Activated T-cell treated with anti-CD3 and anti-CD28 coated beads for 4 hours (primary cell): Measurements from ENCODE around the gene PPM1K.
"Not testable (repeated sequence)": the region's sequence is repeated elsewhere in the genome, so short reads cannot be mapped to it uniquely, and the experiment has no call there.

ENCODE experiments used
- DNase-seq: peaks from one replicate; pipeline ENCODE4 v3.0.0-alpha.2; 2020

The PPM1K gene

DNA sequence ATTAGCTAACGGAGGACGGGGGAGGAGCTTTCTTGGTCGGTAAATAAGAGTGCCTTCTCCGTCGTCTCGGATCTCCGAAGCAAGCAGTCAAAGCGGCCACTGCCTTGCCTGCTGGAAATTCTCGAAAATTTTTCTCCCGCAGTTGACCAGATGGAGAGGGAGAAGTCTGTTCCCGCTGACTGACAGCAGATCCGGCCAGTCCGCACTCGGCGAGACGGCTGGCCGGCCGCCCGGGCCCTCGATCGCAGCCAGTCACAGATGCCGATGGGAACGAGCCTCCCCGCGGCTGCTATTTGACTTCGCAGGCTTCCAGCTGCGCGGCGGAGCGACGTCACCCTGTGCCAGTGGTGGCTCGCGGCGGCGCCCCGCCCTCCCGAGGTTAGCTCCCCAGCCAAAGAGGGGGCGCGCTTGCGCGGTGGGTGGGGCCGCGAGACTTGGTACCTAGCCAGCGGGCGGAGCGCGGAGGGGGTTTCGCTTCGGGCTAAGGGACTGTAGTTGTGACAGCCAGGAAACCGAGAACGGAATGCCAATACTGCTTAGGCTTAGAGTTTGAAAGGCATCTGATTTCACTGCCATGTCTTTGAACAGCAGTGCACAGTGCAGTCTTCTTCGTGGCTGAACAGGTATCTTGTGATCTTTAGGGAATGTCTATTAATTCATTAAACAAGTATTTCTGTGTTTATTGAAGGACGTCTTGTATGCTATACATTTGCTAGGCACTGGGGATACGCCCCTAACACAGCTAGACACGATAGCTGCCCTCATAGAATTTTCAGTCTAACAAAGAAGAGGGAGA lies at the start of gene PPM1K:
Gene PPM1K (minus strand): TSS at position 123 of the 796 bp plus-strand sequence. CDS start 5,978 bp downstream, outside the sequence.
- peak; percentile 97 for DNase-seq

DNA sequence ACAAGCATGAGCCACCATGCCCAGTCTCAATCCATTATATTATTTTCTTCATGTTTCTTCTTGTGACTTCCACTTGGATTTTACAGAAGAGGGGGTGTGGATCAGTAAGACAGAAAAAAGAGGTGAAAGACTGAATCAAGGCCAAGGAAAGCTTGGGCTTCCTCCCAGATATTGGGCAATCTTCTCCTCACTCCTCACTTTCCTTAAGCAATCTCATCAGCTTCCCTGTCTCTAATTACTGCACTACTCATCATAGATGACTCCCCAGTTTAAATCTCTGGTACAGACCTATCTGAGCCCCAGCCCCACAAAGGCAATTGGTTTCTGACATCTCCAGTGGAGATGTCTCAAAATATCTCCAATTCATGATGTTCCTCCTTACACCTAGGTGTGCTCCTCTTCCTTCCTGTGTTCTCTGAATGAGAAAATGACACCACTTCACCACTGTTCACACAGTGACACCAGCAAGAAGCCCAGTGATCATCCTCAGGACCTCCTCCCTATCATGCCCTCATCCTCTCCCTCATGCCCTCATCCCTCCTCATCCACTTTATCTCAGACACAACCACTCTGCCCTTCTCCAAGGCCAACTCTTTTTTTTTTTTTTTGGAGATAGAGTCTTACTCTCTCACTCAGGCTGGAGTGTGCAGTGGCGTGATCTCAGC lies 49.5 kb upstream of the PPM1K start:
- DNase-seq: no peak

DNA sequence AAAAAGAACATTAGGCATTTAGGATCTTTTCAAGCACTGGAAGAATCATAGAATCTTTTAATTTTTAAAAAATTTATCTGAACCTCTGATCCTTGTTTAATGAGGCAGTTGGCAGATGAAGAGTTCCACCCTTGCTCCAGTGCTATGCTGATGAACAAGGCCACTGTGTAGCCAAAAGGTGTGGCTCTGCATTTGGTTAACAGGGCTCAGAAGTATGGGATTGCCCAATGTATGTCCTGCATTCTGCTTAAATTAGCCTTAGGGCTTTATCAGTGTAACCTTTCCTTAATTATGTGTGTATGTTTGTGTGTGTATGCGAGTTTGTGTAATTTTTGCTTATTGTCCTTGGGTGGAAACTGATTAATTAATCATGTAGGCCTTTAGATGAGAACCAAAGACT lies 43.3 kb upstream of the PPM1K start:
- DNase-seq: no peak

GRCh38 chr4:88320780-88321373 lies 36.5 kb upstream of the PPM1K start:
- peak; percentile 1 for DNase-seq

DNA sequence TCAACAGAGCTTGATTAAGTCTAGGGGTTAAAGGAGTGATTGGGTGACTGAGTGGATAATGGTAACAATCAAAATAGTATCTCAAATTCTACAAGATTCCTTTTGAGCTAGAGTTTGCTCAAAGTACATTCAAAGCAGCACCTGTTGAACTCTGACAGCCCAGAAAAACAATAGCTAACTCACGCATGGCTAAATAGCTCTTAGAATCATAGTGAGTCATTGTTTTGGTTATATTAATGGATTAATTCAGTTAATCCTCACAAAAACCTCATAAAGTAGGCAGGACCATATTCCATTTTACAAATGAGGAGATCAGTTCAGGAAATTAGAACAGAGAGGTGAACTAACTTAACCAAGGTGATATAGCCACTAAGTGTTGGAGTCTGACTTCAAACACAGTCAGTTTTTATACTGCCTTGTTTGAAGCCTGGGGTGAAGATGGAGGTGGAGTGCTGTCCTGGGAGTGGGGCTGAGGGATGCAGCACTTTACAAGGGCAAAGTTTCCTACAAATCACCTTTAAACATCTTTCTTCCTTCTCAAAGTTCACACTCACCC lies 35.9 kb upstream of the PPM1K start:
- no peak for DNase-seq

- no peak for DNase-seq
Observed at GRCh38 chr4:88318751-88319350, 34.5 kb upstream of the PPM1K start.

DNA sequence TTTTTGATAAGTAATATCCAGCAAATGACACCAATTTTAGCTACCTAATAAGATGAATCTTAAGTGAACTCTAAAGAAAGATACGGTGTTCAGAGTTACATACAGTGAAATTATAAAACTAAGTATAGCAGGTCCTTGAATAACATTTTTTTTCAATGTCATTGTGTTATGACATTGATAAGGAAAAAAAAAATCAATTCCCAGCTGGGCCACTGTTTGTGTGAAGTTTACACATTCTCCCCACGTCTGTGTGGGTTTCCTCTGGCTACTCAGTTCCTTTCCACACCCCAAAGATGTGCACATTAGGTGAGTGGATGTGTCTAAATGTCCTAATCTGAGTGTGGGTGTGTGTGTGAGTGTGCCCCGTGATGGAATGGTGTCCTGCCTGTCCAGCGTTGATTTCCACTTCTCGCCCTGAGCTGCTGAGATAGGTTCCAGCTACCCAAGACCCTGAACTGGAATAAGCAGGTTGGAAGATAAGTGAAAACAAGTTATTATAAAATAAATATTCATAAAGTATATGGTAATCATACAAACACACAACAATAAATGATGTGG lies 31.2 kb upstream of the PPM1K start:
- DNase-seq: no peak

DNA sequence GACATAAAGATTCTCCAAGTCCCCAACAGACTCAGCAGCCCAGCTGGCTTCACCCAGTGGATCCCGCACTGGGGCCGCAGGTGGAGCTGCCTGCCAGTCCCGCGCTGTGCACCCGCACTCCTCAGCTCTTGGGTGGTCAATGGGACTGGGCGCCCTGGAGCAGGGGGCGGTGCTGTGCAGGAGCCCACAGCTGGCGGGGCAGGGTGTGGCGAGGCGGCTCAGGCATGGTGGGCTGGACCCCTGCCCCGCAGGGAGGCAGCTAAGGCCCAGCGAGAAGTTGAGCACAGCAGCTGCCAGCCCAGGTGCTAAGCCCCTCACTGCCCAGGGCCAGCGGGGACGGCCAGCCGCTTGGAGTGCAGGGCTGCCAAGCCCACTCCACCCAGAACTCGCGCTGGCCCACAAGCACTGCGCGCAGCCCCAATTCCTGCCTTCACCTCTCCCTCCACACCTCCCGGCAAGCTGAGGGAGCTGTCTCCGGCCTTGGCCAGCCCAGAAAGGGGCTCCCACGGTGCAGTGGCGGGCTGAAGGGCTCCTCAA lies 28.8 kb upstream of the PPM1K start:
- DNase-seq: not testable (repeated sequence)

GRCh38 chr4:88308587-88308986 lies 24.2 kb upstream of the PPM1K start:
- DNase-seq: no peak

DNA sequence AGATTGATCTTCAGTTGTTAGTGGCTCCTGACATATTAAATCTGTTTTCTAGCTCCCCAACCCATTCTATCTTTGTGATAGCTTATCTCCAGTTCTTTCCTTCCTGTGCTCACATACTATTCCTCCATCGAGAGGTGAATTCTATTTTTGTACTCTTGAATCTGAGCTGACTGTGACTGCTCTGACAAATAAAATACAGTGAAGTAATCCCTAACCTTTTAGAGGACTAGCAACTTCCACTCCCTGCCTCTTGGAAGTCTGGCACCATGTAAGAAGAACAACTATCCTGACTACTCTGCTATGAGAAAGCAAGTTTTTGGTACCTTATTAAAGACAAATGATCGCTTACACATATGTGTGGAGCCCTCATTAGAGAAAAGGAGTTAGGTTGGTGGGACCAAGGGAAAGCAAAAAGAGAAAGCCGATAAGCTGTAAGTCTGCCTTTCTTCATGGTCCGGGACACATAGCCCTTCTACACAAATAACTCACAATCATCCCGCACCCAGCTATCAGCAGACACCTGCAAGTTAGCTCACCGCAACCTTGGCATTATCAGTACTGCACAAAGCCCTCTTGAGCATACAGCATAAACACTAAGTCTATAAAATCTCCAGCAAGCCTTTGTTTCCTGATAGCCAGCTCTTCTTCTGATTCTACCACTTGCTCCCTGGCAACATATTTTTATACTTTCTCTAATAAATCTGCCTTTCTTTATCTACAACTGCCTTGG lies 13.5 kb upstream of the PPM1K start:
- DNase-seq: no peak

DNA sequence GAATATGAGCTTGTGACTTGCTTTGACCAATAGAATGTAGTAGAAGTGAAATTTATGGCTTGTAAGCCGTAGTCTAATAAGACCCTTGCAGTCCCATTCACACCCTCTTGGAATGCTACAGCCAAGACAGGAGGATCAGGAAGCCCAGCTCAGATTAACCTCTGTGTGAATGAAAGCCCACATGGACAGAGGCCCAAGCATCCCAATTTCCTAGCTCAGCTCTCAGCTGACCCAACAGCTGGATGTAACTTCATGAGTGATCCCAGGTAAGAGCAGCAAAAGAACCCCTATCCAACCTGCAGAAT lies 12.8 kb upstream of the PPM1K start:
- no peak for DNase-seq

DNA sequence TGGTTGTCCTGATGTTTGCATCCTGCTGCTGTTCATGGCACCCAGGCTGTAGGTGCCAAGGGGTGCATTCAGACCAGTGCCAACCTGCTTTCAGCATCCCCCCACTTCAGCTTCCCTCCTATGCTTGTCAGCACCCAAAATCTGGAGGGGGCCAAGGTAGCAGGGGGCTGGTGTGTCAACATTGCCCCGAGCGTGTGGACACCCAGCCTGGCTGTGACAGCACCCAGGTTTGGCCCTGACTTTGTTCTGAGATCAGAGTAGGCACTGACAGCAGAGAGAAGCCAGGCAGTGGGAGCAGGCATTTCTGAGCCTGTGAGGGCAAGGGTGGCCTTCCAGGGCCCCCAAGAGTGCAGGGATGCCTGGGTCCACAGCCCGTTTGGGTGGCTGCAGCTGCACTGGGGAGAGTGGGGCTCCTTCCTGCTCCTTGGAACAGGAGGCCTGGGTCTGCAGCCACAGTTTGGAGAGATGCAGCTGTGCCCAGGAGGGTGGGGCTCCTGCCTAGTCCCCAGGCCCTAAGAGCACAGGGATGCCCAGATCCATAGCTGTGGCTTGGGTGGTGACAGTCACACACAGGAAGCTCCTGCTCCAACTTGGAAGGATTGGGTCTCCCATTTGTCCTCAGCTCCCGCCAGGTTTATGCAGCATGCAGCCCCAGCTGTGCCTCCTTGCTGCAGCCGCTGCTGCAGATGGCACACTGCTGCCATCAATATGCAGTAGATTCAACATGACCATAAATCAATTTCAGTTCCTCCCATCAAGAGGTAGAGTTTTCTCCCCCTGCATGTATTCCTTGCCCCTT lies 12.3 kb upstream of the PPM1K start:
- no peak for DNase-seq

GRCh38 chr4:88295656-88296055 lies 11.3 kb upstream of the PPM1K start:
- DNase-seq: no peak

DNA sequence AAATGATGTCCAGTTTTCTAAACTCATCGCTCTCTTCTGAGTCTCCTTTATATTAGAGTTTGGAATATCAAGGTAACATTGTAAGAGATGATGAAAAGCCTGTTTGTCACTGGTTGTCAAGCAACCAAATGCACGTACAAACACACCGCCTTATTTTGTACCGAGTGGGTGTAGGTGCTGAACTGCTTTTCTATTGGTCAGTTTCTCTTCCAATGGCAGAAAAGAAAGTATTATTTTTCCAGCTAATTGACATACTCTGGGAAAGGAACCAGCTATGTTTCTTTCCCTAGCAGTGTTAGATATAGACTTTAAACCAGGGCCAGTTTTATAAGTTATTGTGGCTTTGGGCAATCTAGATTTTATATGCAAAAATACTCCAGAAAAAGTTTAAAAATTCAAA lies 6.6 kb upstream of the PPM1K start:
- DNase-seq: no peak

GRCh38 chr4:88286897-88287296 lies 2.5 kb upstream of the PPM1K start:
- DNase-seq: no peak

DNA sequence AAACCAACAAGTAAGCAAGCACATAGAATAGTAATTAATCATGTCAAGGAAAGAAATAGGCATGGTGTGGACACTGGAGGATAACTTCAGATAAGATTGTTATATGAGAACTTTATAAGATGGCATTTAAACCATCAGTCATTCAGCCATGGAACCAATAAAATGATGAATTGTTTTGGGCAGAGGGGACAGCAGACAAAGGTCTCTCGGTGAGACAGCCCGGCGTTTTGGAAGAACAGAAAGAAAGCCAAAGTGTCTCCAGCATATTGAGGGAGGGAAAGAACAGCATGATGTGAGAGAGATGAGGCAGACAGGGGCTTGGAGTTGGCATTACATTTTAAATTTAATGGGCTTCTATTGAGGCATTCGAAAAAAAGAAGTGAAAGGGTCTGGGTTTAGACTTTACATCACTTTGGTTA lies 883 bp upstream of the PPM1K start:
- DNase-seq: no peak

DNA sequence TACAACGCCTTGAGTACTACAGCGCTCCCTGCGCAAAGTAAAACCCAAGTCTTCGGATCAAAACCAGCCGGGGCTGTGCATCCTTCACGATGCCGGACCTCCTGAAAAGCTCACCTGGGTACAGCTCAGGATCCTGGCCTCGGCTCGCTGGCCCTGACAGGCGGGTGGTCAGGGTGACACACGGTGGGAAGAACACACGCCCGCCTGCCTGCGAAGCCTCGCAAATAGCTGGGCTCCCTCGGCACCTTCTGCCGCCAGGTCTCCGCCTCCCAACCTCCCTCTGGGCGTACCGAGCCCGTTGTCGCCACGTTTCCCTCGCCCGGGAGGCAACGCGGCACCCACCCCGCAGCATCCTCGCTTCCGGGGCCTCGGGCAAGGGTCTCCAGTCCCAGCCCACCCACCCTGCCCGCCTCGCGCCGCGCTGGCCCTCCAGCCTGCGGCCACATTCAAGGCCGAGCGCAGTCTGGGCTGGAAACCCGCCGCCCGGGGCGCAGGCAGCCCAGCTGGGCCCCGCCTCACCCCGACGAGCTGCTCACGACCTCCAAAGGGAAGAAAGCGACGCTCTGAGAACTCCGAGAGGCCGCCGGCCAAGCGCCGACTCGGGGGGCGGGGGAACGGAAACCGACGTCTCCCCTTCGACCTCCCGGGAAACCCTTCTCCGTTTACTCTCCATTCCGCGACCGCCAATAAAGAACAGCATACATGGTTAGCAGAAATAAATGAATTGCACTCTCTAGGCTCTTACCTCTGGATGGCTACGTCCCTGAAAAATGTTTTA lies 511 bp downstream of the PPM1K start:
- peak; percentile 45 for DNase-seq

- no peak for DNase-seq
Observed at GRCh38 chr4:88280228-88280795, 4.0 kb downstream of the PPM1K start.

GRCh38 chr4:88277711-88278225 lies 6.6 kb downstream of the PPM1K start:
- no peak for DNase-seq
